Thoracic aorta (tissue), 2 donors: ENCODE results near the gene NDST3. TPM values are rescaled to one million over a fixed set of nuclear protein-coding genes. Genes with fewer than 3 reads are reported as not detected.

ENCODE experiments used
- ATAC-seq: fragments of 150-250 bp; one replicate; pipeline ENCODE4 v1.8.0; 2017; ENCODE audit warnings: low read depth; ENCODE audit not compliant: insufficient number of reproducible peaks, low FRiP score
- DNase-seq: peaks from one replicate; pipeline ENCODE4 v3.0.0-alpha.2; 2020; ENCODE audit warnings: low spot score
- H3K27ac ChIP-seq, 2 donors: fragments of 200-600 bp; sonication (generic); 1 replicate in 1 of 2; 2 replicates in 1 of 2; pipeline ENCODE4 v1.5.1; 2016; ENCODE audit warnings: mild to moderate bottlenecking in 2 of 2, moderate library complexity in 2 of 2
- H3K27me3 ChIP-seq: fragments of 200-600 bp; sonication (generic); replicated peaks from 2 replicates; pipeline ENCODE4 v1.6.0; 2016; ENCODE audit warnings: mild to moderate bottlenecking; ENCODE audit not compliant: insufficient read depth
- H3K36me3 ChIP-seq: fragments of 200-600 bp; sonication (generic); one replicate; pipeline ENCODE4 v1.5.1; 2016
- H3K4me1 ChIP-seq, 2 donors: fragments of 200-600 bp; sonication (generic); 1 replicate in 1 of 2; 2 replicates in 1 of 2; pipeline versions ENCODE4 v1.5.1 to v1.6.0; 2016; ENCODE audit warnings: low read depth in 2 of 2, mild to moderate bottlenecking in 1 of 2; ENCODE audit not compliant: control insufficient read depth in 1 of 2
- H3K4me3 ChIP-seq: fragments of 200-600 bp; sonication (generic); 2 replicates; pipeline ENCODE4 v1.5.1; 2016; ENCODE audit warnings: mild to moderate bottlenecking
- H3K9me3 ChIP-seq: fragments of 200-600 bp; sonication (generic); 2 replicates; pipeline ENCODE4 v1.5.1; 2016
- CTCF ChIP-seq: fragments of 200-600 bp; sonication (generic); IDR thresholded peaks from one replicate; pipeline ENCODE4 v1.5.1; 2019; ENCODE audit warnings: antibody characterized with exemption
- total RNA-seq, 2 donors: library from RNA; depleted of rRNA; stranded (reverse); fragments of >200 nt; gene quantifications; one replicate each; pipeline versions ENCODE4 v1.1.0 to v1.2.3, GENCODE V29; 2016

Gene NDST3
- total RNA-seq, 2 donors from 2014 or later = not detected

DNA sequence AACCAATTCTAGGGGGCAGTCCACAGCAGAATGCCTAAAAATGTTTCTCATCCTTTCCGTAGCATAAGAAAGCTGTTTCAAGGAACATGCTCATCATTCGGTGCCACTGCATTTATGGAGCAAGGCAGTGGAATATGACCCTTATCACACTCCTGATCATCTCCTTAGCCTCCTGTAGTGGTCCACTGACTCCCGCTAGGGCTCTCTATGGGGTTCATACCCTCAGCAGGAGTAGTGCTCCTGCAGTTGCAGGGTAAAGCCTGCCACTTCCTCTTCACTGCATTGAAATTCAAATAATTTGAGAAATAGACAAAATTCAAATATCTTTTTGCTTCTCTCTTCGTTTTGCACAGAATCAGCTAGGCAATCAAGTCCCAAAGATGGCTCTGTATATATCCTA is 107.0 kb downstream of the NDST3 start:
- no peaks in the 10 kb centered on the region for H3K9me3 ChIP-seq
- H3K4me1 ChIP-seq = no peaks in the 10 kb centered on the region
- TF ChIP-seq CTCF = no peak

DNA sequence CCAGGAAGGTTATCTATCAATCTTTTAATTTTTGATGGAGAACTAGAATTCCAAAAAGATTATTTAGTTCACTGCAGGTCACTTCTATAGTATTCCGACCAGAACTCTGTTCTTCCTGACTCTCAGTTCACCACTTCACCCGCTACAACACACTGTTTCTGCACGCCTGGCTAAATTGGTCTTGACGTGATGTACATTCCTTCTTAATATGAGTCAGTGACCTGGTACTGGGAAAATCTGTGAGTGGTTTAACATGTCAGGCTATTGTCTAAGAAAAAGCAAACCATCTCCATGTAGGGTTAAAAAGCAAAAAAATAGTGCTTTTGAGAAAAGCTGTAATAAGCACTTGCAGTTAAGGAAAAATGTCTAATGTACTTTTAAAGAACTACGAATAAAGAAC is 120.4 kb downstream of the NDST3 start:
- Histone ChIP-seq H3K36me3 (no peaks in the 10 kb centered on the region), H3K27ac (no peak overlapping the region), H3K4me3 (no peak overlapping the region), H3K4me1 (no peaks in the 10 kb centered on the region), H3K9me3 (no peaks in the 10 kb centered on the region), H3K27me3 (no peaks in the 10 kb centered on the region)
- DNase-seq (no peak), ATAC-seq (no peak)
- no peak for TF ChIP-seq CTCF

More for the DNA sequence above, 107.0 kb downstream of the NDST3 start:
- Histone ChIP-seq H3K27me3 (no peaks in the 10 kb centered on the region), H3K4me3 (no peak overlapping the region), H3K36me3 (no peaks in the 10 kb centered on the region), H3K27ac (no peak overlapping the region)
- no peak for ATAC-seq
- DNase-seq = no peak

- H3K9me3 ChIP-seq = peaks cover 4% of the 10 kb centered on the region
- H3K4me1 ChIP-seq = no peaks in the 10 kb centered on the region
- DNase-seq = no peak
- no peak overlapping the region for H3K4me3 ChIP-seq
- no peaks in the 10 kb centered on the region for H3K27me3 ChIP-seq
- no peak overlapping the region for H3K27ac ChIP-seq
- no peak for TF ChIP-seq CTCF
- H3K36me3 ChIP-seq = no peaks in the 10 kb centered on the region
- ATAC-seq = no peak
Measured at GRCh38 chr4:118155516-118155915, 121.2 kb downstream of the NDST3 start.

- Histone ChIP-seq H3K4me1 (no peaks in the 10 kb centered on the region), H3K4me3 (no peak overlapping the region), H3K27me3 (no peaks in the 10 kb centered on the region), H3K36me3 (no peaks in the 10 kb centered on the region), H3K9me3 (peaks cover 4% of the 10 kb centered on the region), H3K27ac (no peak overlapping the region)
- no peak for DNase-seq
- TF ChIP-seq CTCF = no peak
- no peak for ATAC-seq
Measured at GRCh38 chr4:118158763-118159375, 124.6 kb downstream of the NDST3 start.

DNA sequence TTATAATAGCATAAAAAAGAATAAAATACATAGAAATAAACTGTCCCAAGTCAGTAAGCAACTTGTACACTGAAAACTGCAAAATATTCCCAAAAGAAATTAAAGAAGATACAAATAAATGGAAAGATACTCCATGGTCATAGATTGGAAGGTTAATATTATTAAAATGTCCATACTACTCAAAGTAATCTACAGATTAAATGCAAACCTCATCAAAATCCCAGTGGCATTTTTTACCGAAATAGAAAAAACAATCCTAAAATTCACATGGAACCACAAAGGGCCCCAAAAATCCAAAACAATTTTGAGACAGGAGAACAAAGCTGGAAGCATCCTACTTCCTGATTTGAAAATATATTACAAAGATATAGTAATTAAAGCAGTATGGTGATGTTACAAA is 133.0 kb downstream of the NDST3 start:
- no peak for ATAC-seq

More for the DNA sequence above, 133.0 kb downstream of the NDST3 start:
- no peaks in the 10 kb centered on the region for H3K36me3 ChIP-seq
- peaks cover 6% of the 10 kb centered on the region for H3K9me3 ChIP-seq
- TF ChIP-seq CTCF = no peak
- H3K27me3 ChIP-seq = no peaks in the 10 kb centered on the region
- H3K27ac ChIP-seq = no peak overlapping the region
- no peaks in the 10 kb centered on the region for H3K4me1 ChIP-seq
- no peak for DNase-seq
- no peak overlapping the region for H3K4me3 ChIP-seq
